NT2/D1 (cell line): ENCODE results near the gene SPDYE4.

Experiments
- DNase-seq: peaks from one replicate; pipeline ENCODE4 v3.0.0-alpha.2; 2011; ENCODE audit warnings: low read depth, low spot score
- H3K27me3 ChIP-seq: 2 replicates; pipeline ENCODE4 v1.6.0; 2011; ENCODE audit warnings: mild to moderate bottlenecking; ENCODE audit not compliant: insufficient read length, insufficient read depth
- H3K36me3 ChIP-seq: 2 replicates; pipeline ENCODE4 v1.6.1; 2011; ENCODE audit warnings: mild to moderate bottlenecking, low read length, mixed read lengths; ENCODE audit not compliant: insufficient read depth, insufficient read length
- H3K4me1 ChIP-seq: 2 replicates; pipeline ENCODE4 v1.5.1; 2011; ENCODE audit not compliant: insufficient read depth, insufficient read length
- H3K4me3 ChIP-seq: 2 replicates; pipeline ENCODE4 v1.5.1; 2011; ENCODE audit warnings: low read depth; ENCODE audit not compliant: insufficient read length
- H3K9ac ChIP-seq: 2 replicates; pipeline ENCODE4 v1.6.0; 2011; ENCODE audit warnings: low read depth; ENCODE audit not compliant: insufficient read length
- H3K9me3 ChIP-seq: 2 replicates; pipeline ENCODE4 v1.5.1; 2011; ENCODE audit warnings: mild to moderate bottlenecking, low read length; ENCODE audit not compliant: insufficient read depth
- SUZ12 ChIP-seq: IDR thresholded peaks from 2 replicates; pipeline ENCODE4 v1.6.1; 2011; ENCODE audit not compliant: insufficient read length, insufficient read depth; ENCODE audit errors: extremely low read depth
- YY1 ChIP-seq: IDR thresholded peaks from 2 replicates; pipeline ENCODE4 v1.6.1; 2011; ENCODE audit not compliant: insufficient read length, insufficient read depth
- ZNF274 ChIP-seq: IDR thresholded peaks from 2 replicates; pipeline ENCODE4 v1.6.1; 2011; ENCODE audit warnings: mild to moderate bottlenecking, low read depth, low read length

SPDYE4 gene

GRCh38 chr17:8781776-8782175 lies 23.4 kb upstream of the SPDYE4 start:
- DNase-seq, result no peak
- TF ChIP-seq ZNF274 (no peak), YY1 (no peak), SUZ12 (no peak)
- Histone ChIP-seq H3K4me3 (no peak overlapping the region), H3K27me3 (no peaks in the 10 kb centered on the region), H3K9me3 (no peaks in the 10 kb centered on the region), H3K36me3 (no peaks in the 10 kb centered on the region), H3K9ac (no peak overlapping the region), H3K4me1 (no peaks in the 10 kb centered on the region)

- Histone ChIP-seq H3K36me3 (no peaks in the 10 kb centered on the region), H3K9me3 (no peaks in the 10 kb centered on the region), H3K9ac (no peak overlapping the region), H3K4me1 (no peaks in the 10 kb centered on the region), H3K4me3 (no peak overlapping the region), H3K27me3 (no peaks in the 10 kb centered on the region)
- TF ChIP-seq YY1 (no peak), ZNF274 (no peak), SUZ12 (no peak)
- no peak for DNase-seq
Observed at GRCh38 chr17:8776881-8777280, 18.5 kb upstream of the SPDYE4 start.

DNA sequence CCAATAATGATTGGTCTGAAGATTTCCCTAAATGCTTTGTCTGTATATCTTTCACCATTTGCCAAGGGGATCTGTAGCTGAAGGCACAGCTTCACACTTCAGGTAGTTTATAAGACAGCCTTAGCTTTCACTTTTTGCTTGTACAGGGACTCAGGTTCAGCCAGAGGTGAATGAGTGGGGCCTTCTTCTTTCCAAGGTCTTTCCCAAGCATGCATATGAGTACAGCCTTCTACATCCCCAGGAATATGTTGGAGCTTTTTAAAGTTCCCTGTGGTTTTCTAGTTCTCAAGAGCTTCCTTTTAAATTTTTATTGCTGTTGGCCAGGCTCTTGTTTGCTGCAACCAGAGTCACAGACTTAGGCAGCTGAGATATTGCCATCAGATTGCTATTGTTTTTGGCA lies 17.9 kb upstream of the SPDYE4 start:
- H3K4me1 ChIP-seq, result no peaks in the 10 kb centered on the region
- no peak for DNase-seq
- no peaks in the 10 kb centered on the region for H3K36me3 ChIP-seq
- H3K4me3 ChIP-seq, result no peak overlapping the region
- H3K9me3 ChIP-seq, result no peaks in the 10 kb centered on the region
- no peak overlapping the region for H3K9ac ChIP-seq
- TF ChIP-seq SUZ12 (no peak), YY1 (no peak), ZNF274 (no peak)
- no peaks in the 10 kb centered on the region for H3K27me3 ChIP-seq

GRCh38 chr17:8766731-8767130 lies 8.4 kb upstream of the SPDYE4 start:
- Histone ChIP-seq H3K4me1 (no peaks in the 10 kb centered on the region), H3K27me3 (no peaks in the 10 kb centered on the region), H3K36me3 (no peaks in the 10 kb centered on the region), H3K9ac (no peak overlapping the region), H3K4me3 (no peak overlapping the region), H3K9me3 (peaks cover 4% of the 10 kb centered on the region; the same call in 1 of the 2 replicates)
- DNase-seq, result no peak
- TF ChIP-seq ZNF274, result no peak
- TF ChIP-seq YY1, result no peak
- no peak for TF ChIP-seq SUZ12

DNA sequence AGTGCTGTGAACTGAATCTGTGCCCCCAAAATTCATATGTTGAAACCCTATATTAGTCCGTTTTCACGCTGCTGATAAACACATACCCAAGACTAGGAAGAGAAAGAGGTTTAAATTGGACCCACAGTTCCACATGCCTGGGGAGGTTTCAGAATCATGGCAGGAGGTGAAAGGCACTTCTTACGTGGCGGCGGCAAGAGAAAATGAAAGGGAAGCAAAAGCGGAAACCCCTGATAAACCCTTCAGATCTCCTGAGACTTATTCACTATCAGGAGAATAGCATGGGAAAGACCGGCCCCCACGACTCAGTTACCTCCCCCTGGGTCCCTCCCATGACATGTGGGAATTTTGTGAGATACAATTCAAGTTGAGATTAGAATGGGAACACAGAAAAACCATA lies 3.7 kb upstream of the SPDYE4 start:
- Histone ChIP-seq H3K4me3 (no peak overlapping the region), H3K9me3 (peaks cover 5% of the 10 kb centered on the region; the same call in 1 of the 2 replicates), H3K27me3 (no peaks in the 10 kb centered on the region), H3K9ac (no peak overlapping the region), H3K4me1 (no peaks in the 10 kb centered on the region), H3K36me3 (no peaks in the 10 kb centered on the region)
- no peak for TF ChIP-seq SUZ12
- TF ChIP-seq ZNF274, result no peak
- no peak for TF ChIP-seq YY1
- DNase-seq, result no peak

- H3K27me3 ChIP-seq, result no peaks in the 10 kb centered on the region
- DNase-seq, result no peak
- TF ChIP-seq SUZ12 (no peak), YY1 (no peak), ZNF274 (no peak)
- H3K4me1 ChIP-seq, result no peaks in the 10 kb centered on the region
- no peak overlapping the region for H3K4me3 ChIP-seq
- no peaks in the 10 kb centered on the region for H3K36me3 ChIP-seq
- H3K9me3 ChIP-seq, result 0 out of 2 replicates have a peak, but pooled peaks cover 5% of the 10 kb centered on the region
- no peak overlapping the region for H3K9ac ChIP-seq
Observed at GRCh38 chr17:8757189-8757588, 1.2 kb downstream of the SPDYE4 start.

DNA sequence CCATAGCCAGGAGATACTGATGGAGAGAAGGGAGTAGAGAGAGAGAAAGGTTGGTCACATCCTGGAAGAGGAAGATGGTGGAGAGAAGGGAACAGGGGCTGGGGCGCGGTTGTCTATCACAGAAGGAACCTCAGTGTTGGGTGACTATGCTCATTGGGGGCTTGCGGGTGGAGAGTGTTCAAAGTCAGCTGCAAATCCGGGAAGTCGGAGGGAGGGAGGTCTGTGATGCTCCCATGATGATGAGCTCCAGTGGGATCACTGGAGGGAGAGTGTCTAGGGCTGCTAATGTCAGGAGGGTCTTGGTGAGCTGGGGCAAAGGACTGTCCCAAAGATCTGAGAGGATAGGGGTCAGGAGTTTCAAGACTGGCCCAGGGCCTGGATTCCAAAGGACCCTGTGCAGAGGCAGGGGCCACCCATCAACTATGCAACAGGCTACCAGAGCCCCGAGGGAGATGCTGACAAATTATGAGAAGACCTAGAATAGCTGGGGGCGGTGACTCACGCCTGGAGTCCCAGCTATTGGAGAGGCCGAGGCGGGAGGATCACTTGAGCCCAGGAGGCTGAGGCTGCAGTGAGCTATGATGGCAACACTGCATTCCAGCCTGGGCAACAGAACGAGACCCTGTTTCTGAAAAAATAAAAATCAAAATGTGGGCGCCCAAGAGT lies 2.6 kb downstream of the SPDYE4 start:
- no peak for TF ChIP-seq YY1
- no peak for DNase-seq
- Histone ChIP-seq H3K36me3 (no peaks in the 10 kb centered on the region), H3K4me3 (no peak overlapping the region), H3K9me3 (no peaks in the 10 kb centered on the region), H3K4me1 (no peaks in the 10 kb centered on the region), H3K27me3 (no peaks in the 10 kb centered on the region), H3K9ac (no peak overlapping the region)
